ENCODE measurements around the gene PPM1L. TPM values are rescaled to one million over a fixed set of nuclear protein-coding genes. Genes with fewer than 3 reads are reported as not detected.

The PPM1L gene
- total RNA-seq = 1.7 and 2.3 TPM in 2 replicates

GRCh38 chr3:160755776-160756304 lies at the start of gene PPM1L:
PPM1L (plus strand) TSS chr3:160756231.

GRCh38 chr3:161104561-161105551 lies 348.8 kb downstream of the PPM1L start, which contains the start of gene B3GALNT1:
B3GALNT1 (minus strand) TSS chr3:161105349; CDS start chr3:161086754, 18,595 bp downstream.

Other genes with a start within 250 kb of the PPM1L start
- 24.8 and 49.8 TPM in 2 replicates for gene KPNA4, start 190.7 kb upstream of the PPM1L start, total RNA-seq
- gene ARL14, start 79.1 kb upstream of the PPM1L start, total RNA-seq = under 0.01 TPM in 1 of 2 replicates, not detected in the other